OCI-LY3 (cell line): Measurements from ENCODE around the gene NGFR.

Source experiments
- H2AFZ ChIP-seq: fragments of 200-600, 300-600 bp; shearing (Covaris generic); 2 replicates; pipeline ENCODE4 v1.6.0; 2014; ENCODE audit warnings: antibody characterized with exemption, low read depth, low read length
- H3K27ac ChIP-seq: fragments of 200-600, 300-600 bp; sonication (generic); 2 replicates; pipeline ENCODE4 v1.5.1; 2014; ENCODE audit warnings: mild to moderate bottlenecking, low read length, moderate library complexity, mixed read lengths
- H3K27me3 ChIP-seq: fragments of 200-600, 300-600 bp; sonication (generic); 2 replicates; pipeline ENCODE4 v1.6.1; 2014; ENCODE audit warnings: low read depth, low read length, mixed read lengths
- H3K36me3 ChIP-seq: fragments of 200-600, 300-600 bp; sonication (generic); replicated peaks from 2 replicates; pipeline ENCODE3; 2014; ENCODE audit warnings: low read depth, low read length, mixed read lengths
- H3K4me1 ChIP-seq: fragments of 300-600, 200-600 bp; sonication (generic); 2 replicates; pipeline ENCODE4 v1.6.1; 2014; ENCODE audit warnings: low read length, mixed read lengths
- H3K4me2 ChIP-seq: fragments of 200-600, 300-600 bp; sonication (generic); 2 replicates; pipeline ENCODE4 v1.6.1; 2014; ENCODE audit warnings: low read length, mixed read lengths
- H3K4me3 ChIP-seq: fragments of 300-600, 200-600 bp; sonication (generic); 2 replicates; pipeline ENCODE4 v1.5.1; 2014; ENCODE audit warnings: antibody characterized with exemption, mild to moderate bottlenecking, low read length, moderate library complexity
- H3K79me2 ChIP-seq: fragments of 300-600, 200-600 bp; shearing (Covaris generic); 2 replicates; pipeline ENCODE4 v1.6.1; 2014; ENCODE audit warnings: mild to moderate bottlenecking, low read length, mixed read lengths
- H3K9ac ChIP-seq: fragments of 300-600, 200-600 bp; shearing (Covaris generic); 2 replicates; pipeline ENCODE4 v1.6.0; 2014; ENCODE audit warnings: mild to moderate bottlenecking, low read length, moderate library complexity
- H3K9me3 ChIP-seq: fragments of 200-600, 300-600 bp; shearing (Covaris generic); 2 replicates; pipeline ENCODE4 v1.6.1; 2014; ENCODE audit warnings: low read length, mixed read lengths; ENCODE audit not compliant: insufficient read depth
- H4K20me1 ChIP-seq: fragments of 200-600, 300-600 bp; sonication (generic); 2 replicates; pipeline ENCODE4 v1.6.1; 2016; ENCODE audit warnings: low read length, mixed read lengths; ENCODE audit not compliant: insufficient read depth
- CTCF ChIP-seq: fragments of 200-600, 300-600 bp; sonication (generic); IDR thresholded peaks from 2 replicates; pipeline ENCODE4 v1.5.1; 2014; ENCODE audit warnings: antibody characterized with exemption, low read length, low read depth
- EZH2phosphoT487 ChIP-seq: fragments of 200-600 bp; shearing (Covaris generic); IDR thresholded peaks from 2 replicates; pipeline ENCODE4 v1.6.1; 2018; ENCODE audit warnings: antibody characterized with exemption, mixed run types, low read depth

The NGFR gene

GRCh38 chr17:49504369-49504768, 9.3 kb downstream of the NGFR start:
- no peak overlapping the region for H3K4me2 ChIP-seq
- H3K9me3 ChIP-seq, result no peaks in the 10 kb centered on the region
- H3K27ac ChIP-seq, result no peak overlapping the region
- H3K27me3 ChIP-seq, result peaks cover 16% of the 10 kb centered on the region
- H2AFZ ChIP-seq, result no peak overlapping the region
- no peak overlapping the region for H3K9ac ChIP-seq
- no peaks in the 10 kb centered on the region for H3K36me3 ChIP-seq
- no peaks in the 10 kb centered on the region for H4K20me1 ChIP-seq
- H3K79me2 ChIP-seq, result no peaks in the 10 kb centered on the region
- no peak for TF ChIP-seq EZH2phosphoT487
- TF ChIP-seq CTCF, result no peak
- no peak overlapping the region for H3K4me3 ChIP-seq
- H3K4me1 ChIP-seq, result no peaks in the 10 kb centered on the region

- Histone ChIP-seq H3K36me3 (no peaks in the 10 kb centered on the region), H3K9me3 (no peaks in the 10 kb centered on the region), H2AFZ (no peak overlapping the region), H3K4me1 (no peaks in the 10 kb centered on the region), H3K4me3 (no peak overlapping the region), H3K27me3 (peaks cover 14% of the 10 kb centered on the region), H3K4me2 (no peak overlapping the region), H3K9ac (no peak overlapping the region), H3K79me2 (no peaks in the 10 kb centered on the region), H4K20me1 (no peaks in the 10 kb centered on the region), H3K27ac (no peak overlapping the region)
- TF ChIP-seq EZH2phosphoT487, result no peak
- TF ChIP-seq CTCF, result no peak
Observed at GRCh38 chr17:49505854-49506253, 10.8 kb downstream of the NGFR start.

- H3K79me2 ChIP-seq, result no peaks in the 10 kb centered on the region
- H4K20me1 ChIP-seq, result no peaks in the 10 kb centered on the region
- H3K27ac ChIP-seq, result no peak overlapping the region
- H2AFZ ChIP-seq, result no peak overlapping the region
- H3K4me2 ChIP-seq, result no peak overlapping the region
- H3K4me3 ChIP-seq, result no peak overlapping the region
- TF ChIP-seq CTCF (no peak), EZH2phosphoT487 (no peak)
- no peaks in the 10 kb centered on the region for H3K4me1 ChIP-seq
- H3K27me3 ChIP-seq, result peaks cover 13% of the 10 kb centered on the region; the same call in 1 of the 2 replicates
- no peak overlapping the region for H3K9ac ChIP-seq
- H3K9me3 ChIP-seq, result no peaks in the 10 kb centered on the region
- H3K36me3 ChIP-seq, result no peaks in the 10 kb centered on the region
Observed at GRCh38 chr17:49506282-49506681, 11.2 kb downstream of the NGFR start.

GRCh38 chr17:49508061-49508865, 13.2 kb downstream of the NGFR start:
- H3K9me3 ChIP-seq, result no peaks in the 10 kb centered on the region
- no peaks in the 10 kb centered on the region for H4K20me1 ChIP-seq
- H3K4me3 ChIP-seq, result no peak overlapping the region
- no peaks in the 10 kb centered on the region for H3K4me1 ChIP-seq
- H3K79me2 ChIP-seq, result no peaks in the 10 kb centered on the region
- H3K27ac ChIP-seq, result no peak overlapping the region
- no peak overlapping the region for H3K4me2 ChIP-seq
- TF ChIP-seq CTCF (no peak), EZH2phosphoT487 (no peak)
- no peak overlapping the region for H2AFZ ChIP-seq
- no peaks in the 10 kb centered on the region for H3K36me3 ChIP-seq
- peaks cover 13% of the 10 kb centered on the region; the same call in 1 of the 2 replicates for H3K27me3 ChIP-seq
- H3K9ac ChIP-seq, result no peak overlapping the region
